ENCODE measurements around the gene FGF4.

Gene FGF4

DNA sequence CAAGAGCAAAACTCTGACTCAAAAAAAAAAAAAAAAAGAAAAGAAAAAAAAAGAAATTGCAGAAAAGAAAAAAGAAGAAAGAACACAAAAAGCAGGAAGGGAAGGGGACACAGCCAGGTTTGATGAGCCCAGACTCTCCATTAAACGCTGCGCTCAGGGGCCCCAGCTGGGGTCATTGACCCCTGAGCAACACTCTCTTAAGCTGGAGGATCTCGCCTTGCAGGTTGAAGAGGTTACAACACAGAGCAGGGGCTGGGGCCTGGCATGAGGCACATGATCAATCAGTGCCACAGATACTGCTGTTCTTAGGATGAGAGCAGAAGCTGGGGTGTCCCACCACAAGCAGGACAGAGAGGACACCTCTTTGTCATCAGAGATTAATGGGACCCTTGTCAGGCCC lies 36.3 kb upstream of the FGF4 start:
- no peak for DNase-seq
- H3K36me3 ChIP-seq: no peaks in the 10 kb centered on the region
- H3K27me3 ChIP-seq: peaks cover 24% of the 10 kb centered on the region
- no peak overlapping the region for H3K4me3 ChIP-seq (ENCODE audit: low read depth, low read length)
- TF ChIP-seq, protein P1, sequence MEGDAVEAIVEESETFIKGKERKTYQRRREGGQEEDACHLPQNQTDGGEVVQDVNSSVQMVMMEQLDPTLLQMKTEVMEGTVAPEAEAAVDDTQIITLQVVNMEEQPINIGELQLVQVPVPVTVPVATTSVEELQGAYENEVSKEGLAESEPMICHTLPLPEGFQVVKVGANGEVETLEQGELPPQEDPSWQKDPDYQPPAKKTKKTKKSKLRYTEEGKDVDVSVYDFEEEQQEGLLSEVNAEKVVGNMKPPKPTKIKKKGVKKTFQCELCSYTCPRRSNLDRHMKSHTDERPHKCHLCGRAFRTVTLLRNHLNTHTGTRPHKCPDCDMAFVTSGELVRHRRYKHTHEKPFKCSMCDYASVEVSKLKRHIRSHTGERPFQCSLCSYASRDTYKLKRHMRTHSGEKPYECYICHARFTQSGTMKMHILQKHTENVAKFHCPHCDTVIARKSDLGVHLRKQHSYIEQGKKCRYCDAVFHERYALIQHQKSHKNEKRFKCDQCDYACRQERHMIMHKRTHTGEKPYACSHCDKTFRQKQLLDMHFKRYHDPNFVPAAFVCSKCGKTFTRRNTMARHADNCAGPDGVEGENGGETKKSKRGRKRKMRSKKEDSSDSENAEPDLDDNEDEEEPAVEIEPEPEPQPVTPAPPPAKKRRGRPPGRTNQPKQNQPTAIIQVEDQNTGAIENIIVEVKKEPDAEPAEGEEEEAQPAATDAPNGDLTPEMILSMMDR (IDR thresholded peaks at IDR 0.05; ENCODE audit: low read depth, low read length): no peak
- peaks cover 5% of the 10 kb centered on the region; the same call in 1 of the 2 replicates for H3K4me1 ChIP-seq
- no peaks in the 10 kb centered on the region for H3K9me3 ChIP-seq

DNA sequence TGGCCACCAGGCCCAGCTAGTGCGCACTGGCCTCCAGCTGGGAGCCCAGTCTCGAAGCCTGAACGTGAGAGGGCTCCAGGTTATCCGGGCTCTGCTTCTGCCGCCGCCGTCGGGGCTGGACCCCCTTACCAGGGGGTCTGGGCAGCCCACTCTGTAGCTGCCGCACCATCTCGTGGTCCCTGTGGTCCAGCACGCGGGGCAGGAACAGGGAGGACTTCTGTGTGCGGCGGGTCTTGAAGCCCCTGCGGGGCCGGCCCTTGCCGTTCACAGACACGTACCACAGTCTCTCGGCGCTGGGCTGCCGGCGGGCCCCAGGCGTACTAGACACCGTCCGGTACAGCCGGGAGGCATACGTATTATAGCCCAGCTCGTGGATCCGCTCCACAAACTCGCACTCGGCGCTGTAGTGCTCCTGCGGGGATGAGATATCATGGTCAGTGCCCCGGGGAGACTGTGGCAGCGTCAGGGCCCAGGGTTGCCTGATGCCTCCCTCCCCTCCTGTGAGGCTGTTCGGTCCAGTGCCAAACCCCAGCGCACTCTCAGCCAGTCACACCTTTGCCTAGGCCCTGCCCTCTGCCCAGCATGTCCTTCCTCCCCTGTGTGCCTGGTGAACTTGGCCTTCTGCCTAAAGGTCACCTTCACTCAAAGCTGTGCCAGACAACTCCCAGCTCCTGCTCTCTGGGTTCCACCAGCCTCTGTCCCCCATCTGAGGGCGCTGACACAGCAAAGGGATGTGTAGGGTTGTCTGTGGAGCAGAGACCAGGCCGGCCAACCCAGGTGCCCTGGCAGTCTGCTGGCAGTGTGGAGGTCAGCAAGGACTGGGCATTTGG lies 35.4 kb upstream of the FGF4 start:
- Histone ChIP-seq H3K36me3 (no peaks in the 10 kb centered on the region), H3K27me3 (peaks cover 15% of the 10 kb centered on the region), H3K9me3 (no peaks in the 10 kb centered on the region), H3K4me3 (ENCODE audit: low read depth, low read length) (no peak overlapping the region), H3K4me1 (peaks cover 5% of the 10 kb centered on the region; the same call in 1 of the 2 replicates)
- TF ChIP-seq, protein P1 (IDR thresholded peaks at IDR 0.05; ENCODE audit: low read depth, low read length): no peak
- DNase-seq: no peak

DNA sequence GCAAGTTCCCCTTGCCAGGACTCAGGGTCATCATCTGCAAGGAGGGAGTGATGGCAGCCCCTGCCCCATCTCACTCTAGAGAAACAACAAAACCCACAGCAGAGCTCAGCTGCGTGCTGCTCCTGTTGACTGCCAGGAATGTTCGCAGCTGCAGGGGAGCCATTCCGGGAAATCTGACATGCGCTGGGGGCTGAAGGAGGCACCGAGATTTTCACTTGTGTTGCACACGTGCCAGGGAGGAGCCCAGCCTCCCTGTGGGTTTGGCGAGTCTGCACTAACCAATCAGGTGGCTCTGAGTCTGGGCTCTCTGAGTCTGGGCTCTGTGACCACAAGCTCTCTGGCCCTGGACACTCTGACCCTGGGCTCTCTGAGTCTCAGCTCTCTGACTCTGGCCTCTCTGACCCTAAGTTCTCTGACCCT lies 33.5 kb upstream of the FGF4 start:
- Histone ChIP-seq H3K36me3 (no peaks in the 10 kb centered on the region), H3K4me1 (peaks cover 5% of the 10 kb centered on the region; the same call in 1 of the 2 replicates), H3K27me3 (no peaks in the 10 kb centered on the region), H3K4me3 (ENCODE audit: low read depth, low read length) (peak overlapping the region; percentile 17; the same call in 1 of the 2 replicates), H3K9me3 (no peaks in the 10 kb centered on the region)
- TF ChIP-seq, protein P1 (IDR thresholded peaks at IDR 0.05; ENCODE audit: low read depth, low read length): no peak
- no peak for DNase-seq

DNA sequence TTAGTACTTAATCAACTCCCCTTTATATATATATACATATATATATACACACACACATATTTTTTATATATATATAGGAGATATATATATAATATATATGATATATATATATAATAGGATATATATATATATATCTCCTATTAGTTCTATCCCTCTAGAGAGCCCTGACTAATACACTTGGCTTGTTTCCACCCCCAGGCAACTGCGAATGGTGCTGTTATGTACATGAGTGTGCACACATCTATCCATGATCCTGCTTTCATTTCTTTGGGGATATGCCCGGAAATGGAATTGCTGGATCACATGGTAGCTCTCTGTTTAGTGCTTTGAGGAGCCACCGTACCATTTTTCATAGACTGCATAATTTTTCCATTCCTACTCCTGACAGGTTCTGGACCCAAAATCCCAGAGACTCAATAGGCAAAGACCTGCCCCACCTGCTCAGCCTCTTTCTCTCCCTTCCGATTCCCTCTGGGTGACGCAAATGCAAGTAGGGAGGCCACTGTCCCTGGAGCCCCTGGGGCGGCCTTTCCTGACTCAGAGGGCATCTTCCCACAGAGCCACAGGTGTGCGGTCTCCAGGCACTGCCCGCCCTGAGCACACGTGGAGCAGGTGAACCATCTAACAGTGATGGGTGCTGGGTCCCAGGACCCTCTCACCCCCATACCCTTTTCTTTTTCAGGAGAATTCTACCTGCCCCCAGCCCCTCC lies 32.1 kb upstream of the FGF4 start:
- TF ChIP-seq, protein P1 (IDR thresholded peaks at IDR 0.05; ENCODE audit: low read depth, low read length): no peak
- Histone ChIP-seq H3K4me1 (peaks cover 5% of the 10 kb centered on the region; the same call in 1 of the 2 replicates), H3K27me3 (no peaks in the 10 kb centered on the region), H3K9me3 (no peaks in the 10 kb centered on the region), H3K36me3 (no peaks in the 10 kb centered on the region), H3K4me3 (ENCODE audit: low read depth, low read length) (no peak overlapping the region)
- DNase-seq: no peak

DNA sequence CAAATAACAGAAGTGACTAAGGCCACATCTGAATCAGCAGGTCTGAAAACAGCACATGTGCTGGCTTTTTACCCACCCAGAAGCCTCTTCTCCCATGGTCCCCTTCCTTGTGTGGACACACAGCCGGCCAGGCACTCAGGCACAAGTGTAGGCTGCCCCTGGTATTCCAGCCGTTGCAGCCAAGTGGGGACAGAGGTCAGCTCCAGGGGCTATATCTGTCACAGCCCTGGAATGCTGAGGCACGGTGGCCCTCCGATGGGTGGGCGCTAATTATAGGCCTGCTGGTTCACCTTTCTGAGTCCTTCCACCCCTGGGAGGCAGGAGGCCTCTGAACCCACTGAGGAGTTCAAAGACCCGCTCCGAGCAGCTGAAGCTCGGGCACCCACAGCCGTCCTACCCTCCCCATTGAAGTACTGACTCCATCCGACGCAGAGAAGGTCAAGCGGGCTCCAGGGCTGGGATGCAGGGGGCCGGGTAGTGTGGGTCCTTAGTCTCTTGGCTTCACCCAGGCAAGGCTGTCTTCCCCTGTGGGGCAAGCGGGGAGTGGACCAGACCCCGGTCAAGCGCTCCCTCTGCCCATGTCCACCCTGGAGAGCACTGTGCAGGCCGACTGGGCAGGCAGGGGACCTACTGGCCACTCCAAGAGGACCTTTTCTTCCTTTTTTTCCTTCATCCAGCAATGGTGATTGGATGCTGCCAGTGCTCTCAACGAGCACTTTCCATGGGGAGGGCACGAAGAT lies 29.8 kb upstream of the FGF4 start:
- no peak for DNase-seq
- Histone ChIP-seq H3K27me3 (no peaks in the 10 kb centered on the region), H3K9me3 (no peaks in the 10 kb centered on the region), H3K36me3 (no peaks in the 10 kb centered on the region), H3K4me3 (ENCODE audit: low read depth, low read length) (no peak overlapping the region), H3K4me1 (peaks cover 5% of the 10 kb centered on the region; the same call in 1 of the 2 replicates)
- TF ChIP-seq, protein P1 (IDR thresholded peaks at IDR 0.05; ENCODE audit: low read depth, low read length): no peak

Measured in BE2C (cell line).